ENCODE data around the gene KIAA1586. TPM values are rescaled to one million over a fixed set of nuclear protein-coding genes. Genes with fewer than 3 reads are reported as not detected.

KIAA1586 gene
- total RNA-seq, 4 donors from 2014 or later = 2.7 to 13.2 (median 4.9) TPM

GRCh38 chr6:57097596-57097995 is 51.1 kb downstream of the KIAA1586 start:
- no peak for DNase-seq
- no peak for TF ChIP-seq CTCF (IDR thresholded peaks at IDR 0.05)
- no peak for TF ChIP-seq POLR2A (IDR thresholded peaks at IDR 0.05)
- no peaks in the 10 kb centered on the region for H3K27me3 ChIP-seq
- peaks cover 0 to 47% (median 0%) of the 10 kb centered on the region in 3 donors for H3K36me3 ChIP-seq
- H3K27ac ChIP-seq = no peak overlapping the region
- no peaks in the 10 kb centered on the region for H3K9me3 ChIP-seq
- no peak overlapping the region for H3K4me3 ChIP-seq
- peaks cover 0 to 2% (median 0%) of the 10 kb centered on the region in 4 donors for H3K4me1 ChIP-seq

GRCh38 chr6:57102976-57103375 is 56.5 kb downstream of the KIAA1586 start:
- TF ChIP-seq CTCF (IDR thresholded peaks at IDR 0.05) = no peak
- no peak overlapping the region for H3K4me3 ChIP-seq
- no peaks in the 10 kb centered on the region for H3K9me3 ChIP-seq
- no peaks in the 10 kb centered on the region for H3K27me3 ChIP-seq
- no peaks in the 10 kb centered on the region for H3K4me1 ChIP-seq
- DNase-seq = no peak
- no peak overlapping the region for H3K27ac ChIP-seq
- peaks cover 0 to 55% (median 0%) of the 10 kb centered on the region in 3 donors for H3K36me3 ChIP-seq

GRCh38 chr6:57104336-57104735 is 57.8 kb downstream of the KIAA1586 start:
- Histone ChIP-seq H3K4me1 (no peaks in the 10 kb centered on the region), H3K36me3 (peaks cover 0 to 58% (median 0%) of the 10 kb centered on the region in 3 donors), H3K4me3 (no peak overlapping the region), H3K27ac (no peak overlapping the region), H3K27me3 (no peaks in the 10 kb centered on the region), H3K9me3 (no peaks in the 10 kb centered on the region)
- no peak for DNase-seq
- TF ChIP-seq CTCF (IDR thresholded peaks at IDR 0.05) = no peak
- TF ChIP-seq POLR2A (IDR thresholded peaks at IDR 0.05) = no peak

Small RNA genes within 50 kb of the gene (small RNA-seq; reads per million reads assigned to genes)
- 0 reads per million in 2 donors for gene FTH1P15

Other genes starting within 250 kb of the KIAA1586 start
- gene BEND6, start 91.6 kb upstream of the KIAA1586 start, total RNA-seq = not detected
- gene ZNF451, start 43.5 kb downstream of the KIAA1586 start, total RNA-seq = 100 to 1,000 TPM in 1 of 4 donors, 10 to 100 TPM in 3; 44.5 to 106 (median 54.9) TPM
- 1 to 10 TPM; 1.6 to 3.3 (median 2.1) TPM for gene BAG2, start 125.6 kb downstream of the KIAA1586 start, total RNA-seq
- 10 to 100 TPM in 1 of 4 donors, 1 to 10 TPM in 3; 3.0 to 18.2 (median 5.0) TPM for gene RAB23, start 175.6 kb downstream of the KIAA1586 start, total RNA-seq

Data from Peyer's patch (tissue), 4 donors.